HL-60/S4 (cell line): ENCODE measurements around the gene CORO7.

Experiments used
- in situ Hi-C: fragments of 300-500 bp; cut with MboI; formaldehyde crosslinking; loops from 2 replicates; pipeline ENCODE4 v1.14.3; 2022; ENCODE audit warnings: low sequenced_read_pairs

Gene CORO7

GRCh38 chr16:4324492-4325252 is 91.7 kb downstream of the CORO7 start:
- in situ Hi-C loops = loop anchor here (5.0 kb wide), 1 partner anchor 32 kb away; no protein-coding TSS in a partner anchor

DNA sequence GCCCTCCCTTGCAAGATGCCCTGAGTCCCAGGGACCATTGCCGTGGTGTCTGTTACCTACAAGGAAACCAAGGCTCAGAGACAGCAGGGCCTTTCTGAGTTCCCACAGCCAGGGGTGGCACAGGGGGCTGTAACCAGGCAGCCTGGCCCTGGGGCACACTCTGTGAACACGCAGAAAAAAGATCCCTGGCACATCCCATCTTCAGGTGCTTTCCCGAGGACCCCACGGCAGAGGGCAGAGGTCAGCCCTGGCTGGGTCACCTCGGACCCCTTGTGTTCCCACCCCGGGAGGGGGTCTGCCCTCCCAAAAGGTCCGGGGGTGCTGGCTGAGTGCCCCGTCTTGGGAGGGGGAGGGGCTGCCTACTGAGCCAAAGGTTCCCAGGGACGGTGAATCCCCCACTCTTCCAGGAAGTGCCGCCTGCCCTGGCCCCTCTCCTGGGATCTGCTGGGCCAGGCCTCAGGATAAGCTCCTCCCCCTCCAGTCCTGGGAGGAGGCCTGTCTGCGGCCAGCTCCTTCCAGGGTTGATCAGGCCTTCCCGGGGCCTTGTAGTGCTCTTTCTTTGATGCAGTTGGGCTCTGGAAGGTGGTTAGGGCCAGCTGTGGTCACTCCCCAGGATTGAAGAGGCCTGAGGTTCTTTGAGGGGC is 92.4 kb downstream of the CORO7 start:
- in situ Hi-C loops = no loop called here

DNA sequence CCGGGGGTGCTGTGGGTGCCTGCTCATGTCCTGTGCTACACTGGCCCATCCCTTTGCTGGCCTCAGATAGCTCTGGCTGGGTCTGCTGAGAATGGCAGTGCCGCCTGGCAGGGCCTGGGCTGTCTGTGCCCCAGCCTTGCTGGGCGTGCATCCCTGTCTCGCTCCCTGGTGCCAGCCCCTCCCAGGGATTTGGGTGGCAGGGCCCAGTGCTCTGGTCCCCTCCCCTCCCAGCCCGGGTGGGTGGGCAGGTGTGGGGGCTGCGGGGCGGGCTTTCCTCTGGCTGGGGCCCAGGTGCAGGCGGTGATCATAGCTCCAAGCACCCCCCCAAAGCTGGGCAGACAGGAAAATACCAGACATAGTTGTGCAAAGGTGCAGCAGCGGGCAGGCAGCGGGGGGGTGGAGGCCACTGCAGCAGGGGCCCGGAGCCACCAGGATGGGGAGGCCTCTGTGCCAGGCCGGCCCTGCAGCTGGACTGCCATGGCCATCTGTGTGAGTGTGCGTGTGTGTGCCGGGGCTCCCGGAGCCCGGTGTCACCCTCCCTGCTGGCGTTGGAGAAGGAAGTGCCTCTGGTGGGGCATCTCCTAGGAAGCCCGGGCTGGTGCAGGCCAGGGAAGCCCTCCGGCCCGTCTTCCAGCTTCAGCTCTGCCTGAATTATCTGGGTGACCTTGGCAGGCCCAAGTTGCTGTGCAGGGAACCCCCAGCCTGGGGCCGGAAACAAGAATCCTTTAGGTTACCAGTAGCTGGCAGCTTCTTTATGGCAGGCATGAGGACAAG is 93.1 kb downstream of the CORO7 start:
- in situ Hi-C loops = no loop called here

GRCh38 chr16:4322121-4323052 is 94.0 kb downstream of the CORO7 start:
- in situ Hi-C loops = no loop called here

DNA sequence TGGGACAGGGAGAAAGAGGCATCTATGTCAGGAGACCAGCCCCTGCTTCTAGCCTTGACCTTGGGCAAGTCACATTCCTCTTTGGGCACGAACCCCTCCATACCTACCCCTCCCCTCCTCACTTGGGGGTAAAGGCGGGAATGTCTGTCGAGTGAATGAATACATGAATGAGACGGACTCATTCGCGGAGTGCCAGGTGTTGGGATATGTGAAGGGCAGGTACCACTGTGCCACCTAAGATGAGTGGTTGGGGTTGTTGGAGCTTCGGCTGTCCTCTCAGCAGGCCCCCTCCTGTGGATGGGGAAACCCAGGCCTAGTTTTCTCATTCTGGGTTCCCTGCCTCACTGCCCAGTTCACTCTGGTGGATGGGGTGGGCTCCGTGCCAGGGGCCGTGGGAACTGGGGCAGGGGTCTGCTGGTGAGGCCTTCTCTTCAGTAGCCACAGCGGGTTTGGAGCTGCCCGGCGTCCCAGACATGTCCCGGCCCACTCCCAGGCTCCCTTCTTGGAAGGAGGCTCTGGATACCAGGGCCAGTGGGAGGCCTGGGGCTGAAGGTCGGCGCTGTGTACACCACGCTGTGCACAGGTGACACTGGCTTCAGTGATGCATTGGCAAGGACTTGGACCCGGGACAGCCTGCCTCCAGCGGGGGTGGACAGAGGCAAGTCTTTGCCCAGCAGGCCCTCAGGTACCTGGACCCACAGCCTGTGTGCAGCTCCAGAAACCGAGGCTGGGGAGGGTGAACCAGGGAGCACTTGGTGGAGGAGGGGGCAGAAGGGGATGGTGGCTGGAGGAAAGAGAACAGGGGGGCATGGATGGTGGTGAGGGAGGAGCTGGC is 94.9 kb downstream of the CORO7 start:
- in situ Hi-C loops = no loop called here

- in situ Hi-C loops = no loop called here
Measured at GRCh38 chr16:4320571-4321137, 95.7 kb downstream of the CORO7 start.

GRCh38 chr16:4319454-4320421 is 96.7 kb downstream of the CORO7 start:
- in situ Hi-C loops = no loop called here

GRCh38 chr16:4318967-4319366 is 97.4 kb downstream of the CORO7 start:
- in situ Hi-C loops = no loop called here

GRCh38 chr16:4318451-4318910 is 97.9 kb downstream of the CORO7 start:
- in situ Hi-C loops = no loop called here

DNA sequence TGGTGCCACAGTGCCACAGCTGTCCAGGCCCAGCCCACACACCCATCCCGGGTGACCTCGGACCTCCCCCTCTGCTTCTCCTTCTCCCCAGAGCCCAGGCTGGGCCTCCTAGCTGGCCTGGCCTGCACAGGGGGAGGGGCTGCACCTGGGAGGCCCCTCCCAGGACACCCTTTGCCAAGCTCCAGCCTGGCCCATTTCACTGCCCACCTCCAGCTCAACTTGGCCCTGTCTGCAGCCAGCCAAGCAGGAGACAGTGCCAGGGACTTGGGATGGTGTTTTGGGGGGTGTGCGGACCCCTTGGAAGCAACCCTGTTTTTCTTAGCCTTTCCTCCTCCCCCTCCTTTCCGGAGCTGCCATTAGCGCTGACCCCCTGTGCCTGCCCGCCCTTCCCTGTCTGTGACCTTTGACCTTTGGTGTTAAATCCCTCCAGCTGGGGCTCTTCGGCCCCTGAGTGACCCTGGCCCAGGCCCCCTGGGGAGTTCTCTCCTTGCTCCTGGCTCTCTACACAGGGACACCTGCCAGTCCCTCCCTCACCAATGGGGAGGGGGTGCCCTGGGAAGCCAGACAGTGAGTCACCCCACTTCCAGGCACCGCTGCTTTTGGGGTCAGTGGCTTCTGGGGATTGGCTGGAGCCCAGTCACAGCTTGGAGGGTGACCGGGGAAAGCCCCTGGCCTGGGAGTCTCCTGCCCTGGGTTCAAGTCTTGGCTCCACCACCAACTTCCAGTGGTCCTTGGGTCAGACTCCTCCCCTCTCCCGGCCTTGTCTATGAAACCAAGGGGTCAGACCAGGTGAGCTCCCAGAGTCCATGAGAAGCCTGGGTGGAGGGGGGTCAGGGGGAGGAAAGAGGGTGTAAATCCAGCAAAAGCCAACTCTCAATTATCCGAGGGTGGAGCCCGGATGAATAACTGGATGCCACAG is 98.6 kb downstream of the CORO7 start:
- in situ Hi-C loops = no loop called here

DNA sequence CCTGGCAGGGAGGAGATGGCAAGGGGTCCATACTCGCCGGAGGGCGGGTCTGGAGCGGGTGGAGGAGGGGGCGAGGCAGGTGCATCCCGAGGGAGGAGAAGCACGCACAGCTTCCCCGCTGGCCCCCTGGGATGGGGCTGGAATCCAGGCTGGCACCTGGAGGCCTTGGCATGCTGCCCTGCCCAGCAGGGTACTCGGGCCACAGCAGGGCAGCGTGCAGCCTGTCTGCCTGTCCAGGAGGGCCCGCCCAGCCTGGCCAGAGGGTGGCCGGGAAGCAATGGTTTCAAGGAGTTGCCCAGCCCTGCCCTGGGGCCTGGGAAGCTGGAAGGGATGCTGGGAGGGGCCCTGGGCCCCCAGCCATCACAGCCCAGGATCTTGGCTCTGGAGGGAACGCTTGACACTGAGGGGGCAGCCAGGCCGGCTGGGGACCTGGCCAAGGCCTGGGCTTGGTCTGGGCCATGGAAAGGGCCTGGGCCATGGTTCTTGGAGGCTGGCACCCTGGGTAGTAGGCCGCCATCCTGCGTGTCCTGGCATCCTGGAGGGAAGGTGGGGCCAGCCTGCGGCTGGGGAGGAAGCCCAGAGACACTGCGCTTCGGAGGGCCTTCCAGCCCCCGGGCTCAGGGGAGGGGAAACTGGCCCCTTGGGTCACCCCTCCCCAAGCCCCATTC is 99.4 kb downstream of the CORO7 start:
- in situ Hi-C loops = no loop called here

DNA sequence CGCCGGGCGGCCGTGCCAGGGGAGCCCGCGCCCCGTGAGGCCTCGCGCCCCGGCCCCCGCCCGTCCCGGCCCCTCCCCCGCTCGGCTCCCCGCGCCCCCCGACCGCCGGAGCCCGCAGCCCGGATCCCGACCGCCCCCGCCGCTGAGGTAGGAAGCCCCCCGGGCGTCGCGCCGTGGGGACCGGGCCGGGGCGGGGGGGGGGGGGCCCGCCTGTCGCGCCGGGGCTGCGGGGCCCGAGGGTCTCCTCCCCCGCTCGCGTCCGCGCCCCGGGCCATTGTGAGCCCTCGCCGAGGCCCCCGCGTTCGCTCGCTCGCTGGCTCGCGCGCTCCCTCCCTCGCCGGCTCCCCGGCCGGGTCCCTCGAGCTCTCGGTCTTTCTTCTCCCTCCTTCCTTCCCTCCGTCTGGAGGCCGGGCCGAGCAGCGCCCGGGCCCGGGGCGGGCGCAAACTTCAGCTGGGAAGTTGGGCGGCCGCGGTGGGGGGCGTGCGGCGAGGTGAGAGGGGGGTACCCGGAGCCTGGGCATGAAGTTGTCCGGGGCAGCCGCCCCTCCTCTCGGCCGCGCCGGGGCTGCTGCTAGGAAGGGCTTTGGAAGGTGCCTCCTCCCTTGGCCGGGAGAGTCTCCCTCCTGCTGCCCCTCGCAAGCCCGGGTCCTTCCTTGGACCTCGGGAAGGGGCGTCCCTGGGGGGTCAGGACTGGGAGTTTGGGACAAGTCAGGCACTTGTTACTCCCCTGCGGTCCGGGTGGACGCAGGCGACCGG is 100.1 kb downstream of the CORO7 start:
- in situ Hi-C loops = no loop called here

GRCh38 chr16:4315186-4316107 is 100.9 kb downstream of the CORO7 start, which contains the start of gene GLIS2:
Gene GLIS2 (plus strand): TSS chr16:4316067. CDS start chr16:4332281, 16,214 bp downstream.
- in situ Hi-C loops = no loop called here

DNA sequence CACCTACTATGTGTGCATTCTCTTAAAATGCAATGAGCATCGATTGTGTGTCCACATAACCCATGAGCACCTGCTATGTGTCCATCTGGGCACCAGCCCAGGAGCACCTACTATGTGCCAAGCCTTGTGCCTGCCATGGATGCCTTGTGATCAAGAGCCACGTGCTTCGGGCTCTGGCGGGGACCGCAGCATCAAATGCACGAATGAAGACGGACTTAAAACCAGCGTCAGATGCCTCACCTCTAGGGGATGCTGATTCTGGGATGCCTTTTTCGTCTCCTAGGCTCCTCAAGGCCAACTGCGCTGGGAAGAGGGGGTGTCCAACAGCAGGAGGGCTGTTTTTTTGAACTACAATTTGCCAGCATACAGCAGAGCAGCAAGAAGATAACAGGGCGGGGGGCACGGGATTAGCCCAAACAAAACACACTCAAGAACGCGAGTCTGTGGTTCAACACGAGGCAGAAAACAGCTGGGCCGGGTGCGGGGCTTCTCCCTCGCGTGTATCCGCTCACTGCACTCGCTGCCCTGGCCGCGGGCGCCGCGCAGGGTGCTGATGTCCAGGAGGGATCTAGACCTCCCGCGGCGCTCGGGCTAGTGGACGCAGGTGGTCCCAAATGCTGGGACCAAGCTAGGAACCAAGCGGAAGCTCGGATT is 101.7 kb downstream of the CORO7 start:
- in situ Hi-C loops = no loop called here
